Neural crest cell (in vitro differentiated cells): ENCODE results near the gene XPO1. TPM values are rescaled to one million over a fixed set of nuclear protein-coding genes. Genes with fewer than 3 reads are reported as not detected.
A peak's percentile ranks its signal among the peaks of the same experiment; 100 is the strongest.
"Not testable (repeated sequence)": the region's sequence is repeated elsewhere in the genome, so short reads cannot be mapped to it uniquely, and the experiment has no call there.

Experiments used
- DNase-seq: peaks from one replicate; pipeline ENCODE4 v3.0.0; 2021; ENCODE audit warnings: low read depth, mixed read lengths, low spot score
- H3K27ac Mint-ChIP-seq: one replicate; pipeline ENCODE4 v1.8.0; 2021; ENCODE audit warnings: mild to moderate bottlenecking, mixed read lengths; ENCODE audit not compliant: unreplicated experiment
- H3K27me3 Mint-ChIP-seq: 2 replicates; pipeline ENCODE4 v1.8.0; 2021; ENCODE audit warnings: low read depth, mild to moderate bottlenecking, mixed read lengths
- H3K36me3 Mint-ChIP-seq: 2 replicates; pipeline ENCODE4 v1.8.0; 2021; ENCODE audit warnings: low read depth, mild to moderate bottlenecking, mixed read lengths
- H3K4me1 Mint-ChIP-seq: 2 replicates; pipeline ENCODE4 v1.8.0; 2021; ENCODE audit warnings: mixed read lengths
- H3K4me3 Mint-ChIP-seq: one replicate; pipeline ENCODE4 v1.8.0; 2021; ENCODE audit warnings: mild to moderate bottlenecking, mixed read lengths
- H3K9me3 Mint-ChIP-seq: 2 replicates; pipeline ENCODE4 v1.8.0; 2021; ENCODE audit warnings: mixed read lengths
- CTCF ChIP-seq: fragments of 200-600 bp; sonication (generic); conservative IDR thresholded peaks from 2 replicates; pipeline ENCODE4 v1.5.0; 2021; ENCODE audit warnings: antibody characterized with exemption, mild to moderate bottlenecking
- total RNA-seq: library from RNA; stranded (reverse); gene quantifications from 2 replicates; pipeline ENCODE4 v1.2.1, GENCODE V29; 2021

Gene XPO1
- total RNA-seq, 1 donor from 2014 or later = 233 TPM

GRCh38 chr2:61461404-61461803, 76.8 kb downstream of the XPO1 start:
- DNase-seq = no peak
- Mint-ChIP-seq H3K27me3 (no peaks in the 10 kb centered on the region), H3K4me1 (peaks cover 34% of the 10 kb centered on the region), H3K36me3 (no peaks in the 10 kb centered on the region), H3K9me3 (no peaks in the 10 kb centered on the region), H3K27ac (no peak overlapping the region), H3K4me3 (no peak overlapping the region)
- TF ChIP-seq CTCF = no peak

- no peak overlapping the region for H3K4me3 Mint-ChIP-seq
- peaks cover 38% of the 10 kb centered on the region for H3K4me1 Mint-ChIP-seq
- H3K9me3 Mint-ChIP-seq = no peaks in the 10 kb centered on the region
- H3K36me3 Mint-ChIP-seq = peaks cover 2% of the 10 kb centered on the region
- DNase-seq = no peak
- TF ChIP-seq CTCF = no peak
- H3K27ac Mint-ChIP-seq = peak overlapping the region; percentile 44
- H3K27me3 Mint-ChIP-seq = no peaks in the 10 kb centered on the region
Observed at GRCh38 chr2:61460163-61460562, 78.0 kb downstream of the XPO1 start.

- H3K36me3 Mint-ChIP-seq = peaks cover 2% of the 10 kb centered on the region
- no peak for TF ChIP-seq CTCF
- DNase-seq = no peak
- no peaks in the 10 kb centered on the region for H3K9me3 Mint-ChIP-seq
- H3K4me1 Mint-ChIP-seq = peaks cover 30% of the 10 kb centered on the region
- H3K27me3 Mint-ChIP-seq = no peaks in the 10 kb centered on the region
- H3K27ac Mint-ChIP-seq = no peak overlapping the region
- no peak overlapping the region for H3K4me3 Mint-ChIP-seq
Observed at GRCh38 chr2:61456746-61457420, 81.3 kb downstream of the XPO1 start.

GRCh38 chr2:61456070-61456745, 81.9 kb downstream of the XPO1 start:
- Mint-ChIP-seq H3K27ac (no peak overlapping the region), H3K4me3 (no peak overlapping the region), H3K9me3 (no peaks in the 10 kb centered on the region), H3K4me1 (peaks cover 26% of the 10 kb centered on the region), H3K36me3 (peaks cover 5% of the 10 kb centered on the region), H3K27me3 (no peaks in the 10 kb centered on the region)
- no peak for DNase-seq
- no peak for TF ChIP-seq CTCF

- Mint-ChIP-seq H3K36me3 (peaks cover 14% of the 10 kb centered on the region), H3K4me1 (peaks cover 19% of the 10 kb centered on the region)
- not testable (repeated sequence) for DNase-seq, H3K27me3 Mint-ChIP-seq, H3K4me3 Mint-ChIP-seq, H3K9me3 Mint-ChIP-seq, H3K27ac Mint-ChIP-seq
Observed at GRCh38 chr2:61454972-61455371, 83.2 kb downstream of the XPO1 start.

GRCh38 chr2:61454383-61454782, 83.8 kb downstream of the XPO1 start:
- DNase-seq = no peak

More at GRCh38 chr2:61454383-61454782, 83.8 kb downstream of the XPO1 start:
- Mint-ChIP-seq H3K27me3 (no peaks in the 10 kb centered on the region), H3K27ac (no peak overlapping the region), H3K4me1 (peaks cover 18% of the 10 kb centered on the region), H3K9me3 (peaks cover 2% of the 10 kb centered on the region), H3K36me3 (peaks cover 16% of the 10 kb centered on the region), H3K4me3 (no peak overlapping the region)
- TF ChIP-seq CTCF = no peak
